ENCODE data around the gene HOXD4.
A peak's percentile ranks its signal among the peaks of the same experiment; 100 is the strongest.

Gene HOXD4

GRCh38 chr2:176128172-176128981 is 23.0 kb upstream of the HOXD4 start:
- DNase-seq = no peak

DNA sequence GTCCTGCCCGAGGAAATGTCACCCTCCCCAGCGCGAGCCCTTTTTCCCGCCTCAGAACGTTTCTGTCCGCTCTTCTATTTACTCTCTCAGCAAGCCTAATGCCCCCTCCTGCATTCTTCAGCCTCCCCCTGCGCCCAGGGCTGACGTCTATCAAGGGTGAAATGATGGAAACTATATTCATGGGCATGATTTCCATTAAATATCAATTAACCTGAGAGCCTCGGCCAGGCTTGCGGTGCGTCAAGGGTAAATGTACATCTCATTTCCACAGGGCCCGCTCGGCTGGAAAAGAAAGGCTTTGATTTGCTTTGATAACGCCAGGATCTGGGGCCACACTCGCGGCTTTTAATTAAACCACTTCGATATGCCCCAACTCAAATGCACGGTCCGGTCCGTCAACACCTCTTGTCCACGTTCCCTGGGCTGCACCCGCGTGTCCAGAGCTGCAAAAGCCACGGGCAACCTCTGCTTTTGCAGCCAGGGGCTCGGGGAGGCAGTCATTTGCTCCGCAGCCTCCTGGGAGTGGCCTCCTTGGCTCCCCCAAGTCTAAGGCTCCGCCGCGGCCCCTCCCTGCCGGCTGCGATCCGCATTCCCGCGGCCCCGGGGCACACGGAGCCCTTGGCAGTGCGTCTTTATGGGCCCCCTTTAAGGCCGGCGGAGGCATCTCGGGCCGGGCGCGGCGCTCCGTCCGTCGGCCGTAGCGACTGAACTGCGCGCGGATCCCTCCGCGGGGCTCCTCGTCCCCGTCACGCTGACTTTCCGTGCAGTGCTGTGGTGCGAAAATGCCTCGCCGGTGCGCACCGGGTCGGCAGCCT is 22.2 kb upstream of the HOXD4 start, which contains the start of gene HOXD8:
HOXD8 (plus strand) TSS at position 724 of the 815 bp plus-strand sequence. CDS start 662 bp downstream, outside the sequence.
- peak; percentile 25 for DNase-seq

DNA sequence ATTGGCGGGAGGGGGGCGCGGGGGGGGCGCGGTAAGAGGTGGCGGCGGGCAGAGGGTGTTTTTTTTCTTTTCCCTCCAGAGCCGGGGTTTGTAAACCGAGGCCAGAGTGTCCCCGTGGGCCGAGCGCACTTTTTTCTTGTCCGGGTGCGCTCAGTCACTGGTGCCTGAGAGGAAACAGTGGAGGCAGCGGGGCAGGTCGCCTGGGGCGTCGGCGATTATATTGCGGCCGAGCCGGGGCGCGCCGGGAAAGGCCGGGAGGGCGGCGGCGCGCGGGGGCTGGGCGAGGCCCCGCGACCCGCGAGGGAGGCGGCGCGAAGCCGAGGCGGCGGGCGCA is 21.6 kb upstream of the HOXD4 start:
- no peak for DNase-seq

GRCh38 chr2:176130147-176130956 is 21.0 kb upstream of the HOXD4 start:
- DNase-seq = peak; percentile 18

DNA sequence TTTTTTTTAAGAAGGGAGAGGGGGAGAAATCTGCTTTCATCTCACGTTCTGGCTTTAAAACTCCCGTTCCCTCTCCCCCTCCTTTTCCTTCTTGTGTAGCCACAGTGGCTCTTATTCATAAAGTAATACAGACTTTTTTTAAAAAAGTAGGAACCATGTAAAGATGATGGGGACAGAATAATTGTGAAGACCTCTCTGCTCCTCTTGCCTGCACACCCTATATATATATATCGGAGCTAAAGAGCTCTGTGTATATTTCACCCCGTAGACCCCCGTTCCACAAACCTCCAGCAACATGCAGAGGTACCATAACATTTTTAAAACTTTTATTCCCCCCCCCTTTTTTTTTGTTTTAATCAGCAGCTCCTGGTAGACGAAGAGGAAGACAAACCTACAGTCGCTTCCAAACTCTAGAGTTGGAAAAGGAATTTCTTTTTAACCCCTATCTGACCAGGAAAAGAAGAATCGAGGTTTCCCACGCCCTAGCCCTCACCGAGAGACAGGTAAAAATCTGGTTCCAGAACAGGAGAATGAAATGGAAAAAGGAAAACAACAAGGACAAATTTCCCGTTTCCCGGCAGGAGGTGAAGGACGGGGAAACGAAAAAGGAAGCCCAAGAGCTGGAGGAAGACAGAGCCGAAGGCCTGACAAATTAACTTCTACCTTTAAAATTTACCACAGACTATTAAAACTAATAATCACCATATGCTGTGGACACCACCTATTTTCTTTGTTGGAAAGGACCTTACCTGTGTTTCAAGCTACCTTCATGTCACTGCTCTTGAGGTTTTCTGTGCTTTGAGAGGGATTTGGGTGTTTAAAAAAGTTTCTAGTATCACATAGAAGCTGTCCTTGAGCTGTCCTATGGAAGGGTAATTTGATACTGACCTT is 20.1 kb upstream of the HOXD4 start:
- no peak for DNase-seq

DNA sequence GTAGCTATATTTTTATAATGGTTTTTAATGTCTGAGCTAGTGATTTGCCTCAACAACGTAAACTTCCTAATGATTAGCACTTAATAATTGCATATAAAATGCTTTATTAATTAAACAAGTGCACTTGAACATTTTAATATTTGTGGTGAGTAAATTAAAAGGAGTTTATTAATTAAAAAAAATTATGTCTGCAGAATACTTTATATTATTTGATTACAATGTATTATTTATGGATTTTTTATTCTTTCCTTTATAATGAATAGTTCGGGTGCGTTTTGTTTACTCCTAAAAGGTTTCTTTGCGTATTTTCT is 19.5 kb upstream of the HOXD4 start:
- DNase-seq = no peak

GRCh38 chr2:176132205-176133171 is 18.9 kb upstream of the HOXD4 start:
- DNase-seq = peak; percentile 30

GRCh38 chr2:176133389-176133788 is 18.0 kb upstream of the HOXD4 start:
- DNase-seq = no peak

GRCh38 chr2:176134035-176134434 is 17.3 kb upstream of the HOXD4 start:
- DNase-seq = no peak

GRCh38 chr2:176135035-176135440 is 16.3 kb upstream of the HOXD4 start:
- no peak for DNase-seq

DNA sequence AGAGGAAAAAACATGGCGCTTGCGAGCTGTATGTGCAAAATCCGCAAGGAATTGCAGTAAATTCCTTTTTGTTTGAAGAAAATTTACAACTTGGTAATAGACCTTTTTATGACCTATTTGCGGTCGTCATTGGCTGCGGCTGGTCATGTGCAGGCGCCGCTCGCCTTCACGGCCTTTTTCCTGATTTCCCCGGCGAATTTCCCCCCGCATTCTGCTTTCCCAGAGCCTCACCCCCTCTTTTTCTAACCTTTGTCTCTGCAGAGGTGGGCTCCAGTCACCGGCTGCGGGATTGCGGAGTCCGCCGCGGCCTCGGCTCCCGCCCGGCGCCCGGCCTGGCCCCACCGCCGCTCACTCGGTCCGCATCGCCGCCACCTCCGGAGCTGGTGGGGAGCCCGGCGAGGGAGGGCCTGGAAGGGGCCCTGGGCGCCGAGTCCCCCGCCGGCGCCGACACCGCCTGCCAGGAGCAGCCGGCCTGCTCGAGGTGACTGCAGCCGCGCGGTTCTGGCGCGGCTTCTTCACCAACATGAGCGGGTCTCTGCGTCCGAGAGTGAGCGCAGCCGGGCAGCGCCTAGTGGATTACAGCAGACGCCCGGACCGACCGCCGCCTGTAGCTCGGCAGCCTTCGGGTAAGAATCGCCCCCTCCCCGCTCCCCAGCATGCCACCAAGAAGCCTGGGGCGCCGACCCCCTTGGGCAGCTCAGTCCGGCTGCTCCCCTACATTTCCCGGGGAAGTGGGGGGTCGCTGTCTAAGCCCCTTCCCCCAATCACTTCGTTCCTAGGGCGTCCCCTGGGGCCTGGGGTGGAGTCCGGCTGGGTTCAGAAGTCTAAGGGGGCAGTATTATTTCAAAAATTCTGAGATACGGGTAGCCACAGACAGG is 14.7 kb upstream of the HOXD4 start:
- no peak for DNase-seq

DNA sequence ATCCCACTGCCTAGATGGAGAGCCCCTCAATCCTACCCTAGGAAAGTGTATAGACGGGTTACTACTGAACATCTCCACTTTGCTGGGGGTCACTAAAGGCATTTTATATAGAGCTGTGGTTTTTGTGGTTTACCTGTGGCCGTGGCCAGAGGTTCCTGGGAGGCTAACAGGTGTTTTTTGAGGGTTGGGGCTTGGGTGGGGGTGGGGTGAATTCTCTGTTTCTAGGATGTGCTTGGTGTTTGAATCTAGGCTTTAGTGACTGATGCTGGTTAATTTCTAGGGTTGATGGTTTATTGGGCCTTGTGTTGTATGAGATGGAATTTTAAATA is 14.1 kb upstream of the HOXD4 start:
- no peak for DNase-seq

DNA sequence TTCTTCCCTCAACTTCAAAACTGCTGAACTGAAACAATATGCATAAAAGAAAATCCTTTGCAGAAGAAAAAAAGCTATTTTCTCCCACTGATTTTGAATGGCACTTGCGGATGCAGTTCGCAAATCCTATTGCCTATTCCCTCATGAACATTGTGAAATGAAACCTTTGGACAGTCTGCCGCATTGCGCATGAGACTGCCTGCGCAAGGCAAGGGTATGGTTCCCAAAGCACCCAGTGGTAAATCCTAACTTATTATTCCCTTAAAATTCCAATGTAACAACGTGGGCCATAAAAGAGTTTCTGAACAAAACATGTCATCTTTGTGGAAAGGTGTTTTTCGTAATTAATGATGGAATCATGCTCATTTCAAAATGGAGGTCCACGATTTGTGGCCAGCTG is 13.4 kb upstream of the HOXD4 start:
- DNase-seq = no peak

GRCh38 chr2:176138526-176138922 is 12.8 kb upstream of the HOXD4 start:
- DNase-seq = no peak

GRCh38 chr2:176138923-176139660 is 12.3 kb upstream of the HOXD4 start:
- DNase-seq = no peak

- no peak for DNase-seq
Measured at GRCh38 chr2:176139661-176140512, 11.5 kb upstream of the HOXD4 start.

- peak; percentile 66 for DNase-seq
Measured at GRCh38 chr2:176140513-176141317, 10.6 kb upstream of the HOXD4 start.

DNA sequence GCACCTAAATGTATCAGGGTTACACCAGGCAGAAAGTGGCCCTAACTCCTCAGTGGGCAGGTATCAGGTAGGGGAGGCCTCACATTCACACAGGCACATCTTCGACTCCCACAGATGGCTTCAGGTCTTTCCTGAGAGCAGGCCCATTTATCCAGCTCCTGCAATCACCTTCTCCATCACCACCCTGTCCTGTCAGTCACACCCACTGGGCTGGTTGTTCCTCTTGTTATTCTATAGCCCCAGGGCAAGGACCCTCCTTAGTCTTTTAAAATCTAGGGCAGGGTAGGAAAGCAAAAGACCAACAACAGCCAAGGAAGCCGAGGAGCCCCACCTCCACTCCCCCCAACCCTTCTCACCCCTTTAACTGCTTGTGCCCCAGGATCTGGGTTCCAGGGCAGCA is 9.1 kb upstream of the HOXD4 start:
- no peak for DNase-seq

All from suppressor macrophage treated with lipopolysaccharide for 4 hours (primary cell).